GM19397 (cell line): ENCODE data around the gene SQSTM1.
"Not testable (repeated sequence)": the region's sequence is repeated elsewhere in the genome, so short reads cannot be mapped to it uniquely, and the experiment has no call there.

ENCODE experiments used
- ATAC-seq: cut with Tn5 transposase; IDR thresholded peaks from one replicate; pipeline ENCODE4 v1.9.1; 2021; ENCODE audit warnings: mild to moderate bottlenecking, moderate library complexity; ENCODE audit not compliant: unreplicated experiment

The SQSTM1 gene

GRCh38 chr5:179823937-179824744 is 3.4 kb downstream of the SQSTM1 start:
- ATAC-seq: no peak

GRCh38 chr5:179824745-179825112 is 4.0 kb downstream of the SQSTM1 start:
- ATAC-seq: no peak

- no peak for ATAC-seq
Observed at GRCh38 chr5:179825655-179826182, 5.0 kb downstream of the SQSTM1 start.

GRCh38 chr5:179827680-179828079 is 7.0 kb downstream of the SQSTM1 start:
- no peak for ATAC-seq

GRCh38 chr5:179828756-179829421 is 8.2 kb downstream of the SQSTM1 start:
- no peak for ATAC-seq

GRCh38 chr5:179829732-179830435 is 9.2 kb downstream of the SQSTM1 start:
- no peak for ATAC-seq

GRCh38 chr5:179830818-179831468 is 10.2 kb downstream of the SQSTM1 start:
- ATAC-seq: no peak

- ATAC-seq: no peak
Observed at GRCh38 chr5:179832039-179832745, 11.5 kb downstream of the SQSTM1 start.

GRCh38 chr5:179833056-179833708 is 12.5 kb downstream of the SQSTM1 start:
- ATAC-seq: no peak

GRCh38 chr5:179833709-179834070 is 13.0 kb downstream of the SQSTM1 start:
- ATAC-seq: no peak

GRCh38 chr5:179834120-179834519 is 13.4 kb downstream of the SQSTM1 start:
- no peak for ATAC-seq

- not testable (repeated sequence) for ATAC-seq
Observed at GRCh38 chr5:179834871-179835270, 14.2 kb downstream of the SQSTM1 start.

- ATAC-seq: no peak
Observed at GRCh38 chr5:179836225-179837019, 15.7 kb downstream of the SQSTM1 start.

- no peak for ATAC-seq
Observed at GRCh38 chr5:179837076-179838011, 16.6 kb downstream of the SQSTM1 start.

GRCh38 chr5:179839328-179840256 is 18.9 kb downstream of the SQSTM1 start:
- ATAC-seq: no peak

- no peak for ATAC-seq
Observed at GRCh38 chr5:179840321-179840720, 19.6 kb downstream of the SQSTM1 start.

GRCh38 chr5:179840766-179841165 is 20.1 kb downstream of the SQSTM1 start:
- no peak for ATAC-seq
